A673 (cell line): ENCODE results near the gene RIC8B. TPM values are rescaled to one million over a fixed set of nuclear protein-coding genes. Genes with fewer than 3 reads are reported as not detected.

Experiments used
- BruUV-seq: library from RNA; stranded (reverse); fragments of 400-500 nt; replicated peaks from 2 replicates; lab custom pipeline; 2021; lab: Mats Ljungman, UMichigan
- CTCF ChIA-PET: fragments of 300-600 bp; sonication (Branson Sonifier 250); formaldehyde crosslinking; loops from one replicate; lab custom pipeline; 2022; ENCODE audit warnings: antibody characterized with exemption; lab: Charles Lee
- POLR2A ChIA-PET: fragments of 300-600 bp; sonication (Branson Sonifier 250); formaldehyde crosslinking; loops from one replicate; lab custom pipeline; 2022; ENCODE audit warnings: antibody characterized with exemption; ENCODE audit not compliant: low non-redundant PET; lab: Charles Lee
- DNase-seq: peaks from one replicate; pipeline ENCODE4 v3.0.0-alpha.2; 2015; ENCODE audit warnings: low spot score
- H3K27ac ChIP-seq: fragments of 200-600 bp; sonication (generic); 2 replicates; pipeline ENCODE4 v1.5.1; 2016; ENCODE audit warnings: mixed run types, low read depth, mild to moderate bottlenecking, mixed read lengths, antibody characterized with exemption, low read length; ENCODE audit not compliant: poor library complexity, severe bottlenecking
- H3K27me3 ChIP-seq: fragments of 200-600 bp; sonication (generic); replicated peaks from 2 replicates; pipeline ENCODE4 v1.6.1; 2017; ENCODE audit warnings: mixed run types, low read depth, mild to moderate bottlenecking, mixed read lengths, antibody characterized with exemption, low read length; ENCODE audit not compliant: insufficient read depth, poor library complexity
- H3K36me3 ChIP-seq: fragments of 200-600 bp; sonication (generic); 2 replicates; pipeline ENCODE4 v1.6.1; 2016; ENCODE audit warnings: mixed run types, mild to moderate bottlenecking, mixed read lengths, antibody characterized with exemption, low read length; ENCODE audit not compliant: insufficient read depth, poor library complexity, severe bottlenecking
- H3K4me1 ChIP-seq: fragments of 200-600 bp; sonication (generic); 2 replicates; pipeline ENCODE4 v1.6.1; 2017; ENCODE audit warnings: mixed run types, mild to moderate bottlenecking, mixed read lengths, antibody characterized with exemption, low read length; ENCODE audit not compliant: insufficient read depth, poor library complexity, severe bottlenecking
- H3K4me3 ChIP-seq: fragments of 200-600 bp; sonication (generic); 2 replicates; pipeline ENCODE4 v1.5.1; 2016; ENCODE audit warnings: low read depth, mixed run types, mild to moderate bottlenecking, mixed read lengths, low read length; ENCODE audit not compliant: poor library complexity, severe bottlenecking
- H3K9me3 ChIP-seq: fragments of 200-600 bp; sonication (generic); 2 replicates; pipeline ENCODE4 v1.6.1; 2016; ENCODE audit warnings: mixed run types, low read depth, mild to moderate bottlenecking, mixed read lengths, antibody characterized with exemption, low read length; ENCODE audit not compliant: poor library complexity, severe bottlenecking
- CTCF ChIP-seq: fragments of 300-800, 200-600 bp; sonication (generic); conservative IDR thresholded peaks from 2 replicates; pipeline ENCODE4 v1.5.1; 2017; ENCODE audit warnings: low read depth, mild to moderate bottlenecking, antibody characterized with exemption, low read length, moderate library complexity, mixed read lengths
- EZH2 ChIP-seq: fragments of 200-600 bp; sonication (generic); IDR thresholded peaks from 2 replicates; pipeline ENCODE4 v1.6.1; 2017; ENCODE audit warnings: borderline replicate concordance, low read depth, mild to moderate bottlenecking, mixed read lengths, antibody characterized with exemption, low read length; ENCODE audit not compliant: poor library complexity, severe bottlenecking
- intact Hi-C: fragments of 100-400 bp; cut with micrococcal nuclease; formaldehyde crosslinking; loops from one replicate; pipeline ENCODE4 v1.10.0; 2022; ENCODE audit not compliant: unreplicated experiment
- total RNA-seq: library from RNA; stranded (reverse); gene quantifications from 2 replicates; pipeline ENCODE4 v1.2.3, GENCODE V29; 2021

Gene RIC8B
- total RNA-seq, 1 experiment from 2014 or later: 21.3 TPM

- ChIA-PET CTCF (interaction anchor here (0.6 kb wide), 1 partner anchor 778 kb away, joined by 11 read pairs; no protein-coding TSS in a partner anchor), POLR2A (no interaction called here)
- H3K9me3 ChIP-seq: no peaks in the 10 kb centered on the region
- H3K27me3 ChIP-seq: no peaks in the 10 kb centered on the region
- H3K27ac ChIP-seq: no peak overlapping the region
- peaks cover 3% of the 10 kb centered on the region for H3K4me1 ChIP-seq
- intact Hi-C loops: no loop called here
- H3K36me3 ChIP-seq: no peaks in the 10 kb centered on the region
- BruUV-seq: no TSS peak
- DNase-seq: peak; percentile 36
- H3K4me3 ChIP-seq: no peak overlapping the region
- TF ChIP-seq CTCF: no peak
- no peak for TF ChIP-seq EZH2
Observed at GRCh38 chr12:106897981-106898901, 123.8 kb downstream of the RIC8B start.

- no peak overlapping the region for H3K4me3 ChIP-seq
- no peaks in the 10 kb centered on the region for H3K27me3 ChIP-seq
- ChIA-PET POLR2A (no interaction called here), CTCF (no interaction called here)
- H3K36me3 ChIP-seq: no peaks in the 10 kb centered on the region
- no peak for DNase-seq
- peaks cover 3% of the 10 kb centered on the region for H3K4me1 ChIP-seq
- BruUV-seq: no TSS peak
- H3K9me3 ChIP-seq: no peaks in the 10 kb centered on the region
- H3K27ac ChIP-seq: no peak overlapping the region
- intact Hi-C loops: no loop called here
- TF ChIP-seq EZH2: no peak
- TF ChIP-seq CTCF: no peak
Observed at GRCh38 chr12:106900554-106900953, 126.1 kb downstream of the RIC8B start.

GRCh38 chr12:106901276-106901675, 126.8 kb downstream of the RIC8B start:
- Histone ChIP-seq H3K9me3 (no peaks in the 10 kb centered on the region), H3K4me3 (no peak overlapping the region), H3K27ac (no peak overlapping the region), H3K36me3 (no peaks in the 10 kb centered on the region), H3K4me1 (peaks cover 3% of the 10 kb centered on the region), H3K27me3 (no peaks in the 10 kb centered on the region)
- TF ChIP-seq CTCF (no peak), EZH2 (no peak)
- ChIA-PET CTCF (no interaction called here), POLR2A (no interaction called here)
- intact Hi-C loops: no loop called here
- no TSS peak for BruUV-seq
- DNase-seq: peak; percentile 62
